ENCODE results near the gene PRAMEF15. TPM values are rescaled to one million over a fixed set of nuclear protein-coding genes. Genes with fewer than 3 reads are reported as not detected.
"Not testable (repeated sequence)": the region's sequence is repeated elsewhere in the genome, so short reads cannot be mapped to it uniquely, and the experiment has no call there.

Gene PRAMEF15
- total RNA-seq, 1 experiment from 2014 or later = not detected

- not testable (repeated sequence) for H3K9me3 ChIP-seq (replicated peaks); H3K4me3 ChIP-seq; H3K4me1 ChIP-seq; H3K27me3 ChIP-seq; H3K27ac ChIP-seq; DNase-seq; H3K36me3 ChIP-seq
These were observed 51.2 kb downstream of the PRAMEF15 start for GRCh38 chr1:13366536-13366935.

GRCh38 chr1:13368544-13368943 lies 53.2 kb downstream of the PRAMEF15 start:
- not testable (repeated sequence) for H3K9me3 ChIP-seq (replicated peaks); H3K4me1 ChIP-seq; H3K4me3 ChIP-seq; H3K36me3 ChIP-seq; H3K27ac ChIP-seq; H3K27me3 ChIP-seq
- DNase-seq = peak; percentile 41 to 72

Other genes with a start within 250 kb of the PRAMEF15 start
- gene PRAMEF25, start 244.8 kb upstream of the PRAMEF15 start, total RNA-seq (2014; rRNA removed; shearing (Covaris generic)) = not detected in 2 replicates
- not detected in 2 replicates for gene HNRNPCL2, start 198.7 kb upstream of the PRAMEF15 start, total RNA-seq (2014; rRNA removed; shearing (Covaris generic))
- gene PRAMEF26, start 159.6 kb upstream of the PRAMEF15 start, total RNA-seq (2014; rRNA removed; shearing (Covaris generic)) = not detected in 2 replicates
- not detected in 2 replicates for gene HNRNPCL4, start 149.9 kb upstream of the PRAMEF15 start, total RNA-seq (2014; rRNA removed; shearing (Covaris generic))
- not detected in 2 replicates for gene PRAMEF9, start 143.7 kb upstream of the PRAMEF15 start, total RNA-seq (2014; rRNA removed; shearing (Covaris generic))
- not detected in 2 replicates for gene PRAMEF13, start 114.2 kb upstream of the PRAMEF15 start, total RNA-seq (2014; rRNA removed; shearing (Covaris generic))
- gene PRAMEF18, start 89.4 kb upstream of the PRAMEF15 start, total RNA-seq (2014; rRNA removed; shearing (Covaris generic)) = not detected in 2 replicates
- not detected in 2 replicates for gene PRAMEF5, start 61.4 kb upstream of the PRAMEF15 start, total RNA-seq (2014; rRNA removed; shearing (Covaris generic))
- gene PRAMEF8, start 30.4 kb upstream of the PRAMEF15 start, total RNA-seq (2014; rRNA removed; shearing (Covaris generic)) = not detected in 2 replicates
- gene PRAMEF33, start 12.0 kb upstream of the PRAMEF15 start, total RNA-seq (2014; rRNA removed; shearing (Covaris generic)) = not detected in 2 replicates
- gene PRAMEF14, start 31.6 kb downstream of the PRAMEF15 start, total RNA-seq (2014; rRNA removed; shearing (Covaris generic)) = not detected in 2 replicates
- not detected in 2 replicates for gene PRAMEF19, start 56.4 kb downstream of the PRAMEF15 start, total RNA-seq (2014; rRNA removed; shearing (Covaris generic))
- not detected in 2 replicates for gene PRAMEF17, start 74.1 kb downstream of the PRAMEF15 start, total RNA-seq (2014; rRNA removed; shearing (Covaris generic))
- gene PRAMEF20, start 94.9 kb downstream of the PRAMEF15 start, total RNA-seq (2014; rRNA removed; shearing (Covaris generic)) = not detected in 2 replicates
- not detected in 2 replicates for gene LRRC38, start 198.4 kb downstream of the PRAMEF15 start, total RNA-seq (2014; rRNA removed; shearing (Covaris generic))